ENCODE results near the gene HOOK2.
A peak's percentile ranks its signal among the peaks of the same experiment; 100 is the strongest.
"Not testable (repeated sequence)": the region's sequence is repeated elsewhere in the genome, so short reads cannot be mapped to it uniquely, and the experiment has no call there.

The HOOK2 gene

GRCh38 chr19:12721656-12722565 is 53.4 kb downstream of the HOOK2 start:
- DNase-seq (ENCODE audit: low read depth, low spot score) = peak; percentile 47

- no peak for DNase-seq (ENCODE audit: low read depth, low spot score)
Measured at GRCh38 chr19:12720851-12721655, 54.3 kb downstream of the HOOK2 start.

- DNase-seq (ENCODE audit: low read depth, low spot score) = no peak
Measured at GRCh38 chr19:12720296-12720695, 55.1 kb downstream of the HOOK2 start.

- DNase-seq (ENCODE audit: low read depth, low spot score) = no peak
Measured at GRCh38 chr19:12715929-12716328, 59.4 kb downstream of the HOOK2 start.

GRCh38 chr19:12715102-12715501 is 60.2 kb downstream of the HOOK2 start:
- no peak for DNase-seq (ENCODE audit: low read depth, low spot score)

- not testable (repeated sequence) for DNase-seq (ENCODE audit: low read depth, low spot score)
Measured at GRCh38 chr19:12713304-12713703, 62.0 kb downstream of the HOOK2 start.
